NB4 (cell line): ENCODE results near the gene GPR137C.

ENCODE experiments used
- DNase-seq: peaks from one replicate; pipeline ENCODE4 v3.0.0; 2010; ENCODE audit warnings: low read depth
- H3K4me3 ChIP-seq: one replicate; pipeline ENCODE4 v1.5.1; 2011; ENCODE audit warnings: mild to moderate bottlenecking, low read depth, low read length, moderate library complexity
- CTCF ChIP-seq: IDR thresholded peaks from one replicate; pipeline ENCODE4 v1.5.1; 2012; ENCODE audit warnings: low read depth, low read length
- MAX ChIP-seq: IDR thresholded peaks from 2 replicates; pipeline ENCODE4 v1.6.1; 2011; ENCODE audit warnings: low read depth, low read length
- MYC ChIP-seq: IDR thresholded peaks from 2 replicates; pipeline ENCODE4 v1.6.1; 2011; ENCODE audit warnings: low read depth, low read length
- POLR2A ChIP-seq: IDR thresholded peaks from 2 replicates; pipeline ENCODE4 v1.6.1; 2011; ENCODE audit warnings: mild to moderate bottlenecking; ENCODE audit not compliant: insufficient read length; ENCODE audit errors: extremely low read depth

GPR137C gene

GRCh38 chr14:52552063-52552988 is at the start of gene GPR137C, which contains the start of gene TXNDC16:
Gene GPR137C (plus strand): TSS chr14:52552836. CDS start chr14:52553148, 312 bp downstream.
Gene TXNDC16 (minus strand): TSS chr14:52552505. CDS start chr14:52543557, 8,948 bp downstream.
- TF ChIP-seq MYC (peak; percentile 80), MAX (peak; percentile 95), POLR2A (peak; percentile 69), CTCF (no peak)
- DNase-seq, result peak; percentile 99
- H3K4me3 ChIP-seq, result peak within 1 kb of the TSS; percentile 83

GRCh38 chr14:52513249-52513648 is 39.4 kb upstream of the GPR137C start:
- no peak for DNase-seq
- TF ChIP-seq CTCF (no peak), POLR2A (no peak), MYC (no peak), MAX (no peak)
- no peak overlapping the region for H3K4me3 ChIP-seq

GRCh38 chr14:52514046-52514811 is 38.4 kb upstream of the GPR137C start:
- DNase-seq, result no peak
- no peak overlapping the region for H3K4me3 ChIP-seq
- TF ChIP-seq CTCF, result no peak
- no peak for TF ChIP-seq POLR2A
- no peak for TF ChIP-seq MYC
- no peak for TF ChIP-seq MAX

- TF ChIP-seq MYC, result no peak
- no peak for TF ChIP-seq MAX
- no peak for TF ChIP-seq CTCF
- no peak for TF ChIP-seq POLR2A
- no peak for DNase-seq
- no peak overlapping the region for H3K4me3 ChIP-seq
These were observed 30.6 kb upstream of the GPR137C start for GRCh38 chr14:52522033-52522432.

GRCh38 chr14:52522581-52523345 is 29.9 kb upstream of the GPR137C start:
- no peak for DNase-seq
- TF ChIP-seq CTCF (no peak), POLR2A (no peak), MYC (no peak), MAX (no peak)

More at GRCh38 chr14:52522581-52523345, 29.9 kb upstream of the GPR137C start:
- H3K4me3 ChIP-seq, result no peak overlapping the region
